IMR-90 (cell line): Measurements from ENCODE around the gene HNRNPM.

Source experiments
- FOS ChIP-seq: fragments of 150-350 bp; IDR thresholded peaks from 2 replicates; pipeline ENCODE4 v1.6.1; 2016; ENCODE audit warnings: low read depth, low read length
- MAZ ChIP-seq: IDR thresholded peaks from 2 replicates; pipeline ENCODE4 v1.6.1; 2012; ENCODE audit warnings: low read depth, mild to moderate bottlenecking, low read length, improper control_type of control experiment, moderate library complexity, borderline replicate concordance
- NFE2L2 ChIP-seq: fragments of 150-350 bp; IDR thresholded peaks from 2 replicates; pipeline ENCODE4 v1.6.1; 2016; ENCODE audit warnings: low read depth, mild to moderate bottlenecking, low read length
- POLR2A ChIP-seq: IDR thresholded peaks from 2 replicates; pipeline ENCODE4 v1.6.1; 2012; ENCODE audit warnings: mild to moderate bottlenecking, low read depth, low read length
- RAD21 ChIP-seq: IDR thresholded peaks from 2 replicates; pipeline ENCODE4 v1.6.1; 2012; ENCODE audit warnings: low read length, improper control_type of control experiment
- RCOR1 ChIP-seq: IDR thresholded peaks from 2 replicates; pipeline ENCODE4 v1.6.1; 2012; ENCODE audit warnings: mild to moderate bottlenecking, low read length, improper control_type of control experiment; ENCODE audit not compliant: insufficient replicate concordance
- RFX5 ChIP-seq: IDR thresholded peaks from 2 replicates; pipeline ENCODE4 v1.8.0; 2012; ENCODE audit warnings: low read depth, mild to moderate bottlenecking, low read length, moderate library complexity
- SMC3 ChIP-seq: fragments of 150-350 bp; IDR thresholded peaks from 2 replicates; pipeline ENCODE4 v1.6.1; 2016; ENCODE audit warnings: low read depth, mild to moderate bottlenecking, antibody characterized with exemption, low read length, moderate library complexity
- TF ChIP-seq, protein P1 (sequence below): conservative IDR thresholded peaks from 2 replicates; pipeline ENCODE4 v1.5.1; 2012; ENCODE audit warnings: mild to moderate bottlenecking, low read depth, low read length, improper control_type of control experiment
- TF ChIP-seq, protein P2 (sequence below): fragments of 150-350 bp; IDR thresholded peaks from 2 replicates; pipeline ENCODE4 v1.6.1; 2017; ENCODE audit warnings: mild to moderate bottlenecking, antibody characterized with exemption, low read length, low read depth

- TF ChIP-seq, protein P1, sequence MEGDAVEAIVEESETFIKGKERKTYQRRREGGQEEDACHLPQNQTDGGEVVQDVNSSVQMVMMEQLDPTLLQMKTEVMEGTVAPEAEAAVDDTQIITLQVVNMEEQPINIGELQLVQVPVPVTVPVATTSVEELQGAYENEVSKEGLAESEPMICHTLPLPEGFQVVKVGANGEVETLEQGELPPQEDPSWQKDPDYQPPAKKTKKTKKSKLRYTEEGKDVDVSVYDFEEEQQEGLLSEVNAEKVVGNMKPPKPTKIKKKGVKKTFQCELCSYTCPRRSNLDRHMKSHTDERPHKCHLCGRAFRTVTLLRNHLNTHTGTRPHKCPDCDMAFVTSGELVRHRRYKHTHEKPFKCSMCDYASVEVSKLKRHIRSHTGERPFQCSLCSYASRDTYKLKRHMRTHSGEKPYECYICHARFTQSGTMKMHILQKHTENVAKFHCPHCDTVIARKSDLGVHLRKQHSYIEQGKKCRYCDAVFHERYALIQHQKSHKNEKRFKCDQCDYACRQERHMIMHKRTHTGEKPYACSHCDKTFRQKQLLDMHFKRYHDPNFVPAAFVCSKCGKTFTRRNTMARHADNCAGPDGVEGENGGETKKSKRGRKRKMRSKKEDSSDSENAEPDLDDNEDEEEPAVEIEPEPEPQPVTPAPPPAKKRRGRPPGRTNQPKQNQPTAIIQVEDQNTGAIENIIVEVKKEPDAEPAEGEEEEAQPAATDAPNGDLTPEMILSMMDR = no peak
- TF ChIP-seq POLR2A (no peak), RAD21 (no peak), NFE2L2 (no peak), SMC3 (no peak), RFX5 (no peak), FOS (no peak), MAZ (no peak), RCOR1 (no peak)
- TF ChIP-seq, protein P2, sequence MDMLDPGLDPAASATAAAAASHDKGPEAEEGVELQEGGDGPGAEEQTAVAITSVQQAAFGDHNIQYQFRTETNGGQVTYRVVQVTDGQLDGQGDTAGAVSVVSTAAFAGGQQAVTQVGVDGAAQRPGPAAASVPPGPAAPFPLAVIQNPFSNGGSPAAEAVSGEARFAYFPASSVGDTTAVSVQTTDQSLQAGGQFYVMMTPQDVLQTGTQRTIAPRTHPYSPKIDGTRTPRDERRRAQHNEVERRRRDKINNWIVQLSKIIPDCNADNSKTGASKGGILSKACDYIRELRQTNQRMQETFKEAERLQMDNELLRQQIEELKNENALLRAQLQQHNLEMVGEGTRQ = no peak
Observed at GRCh38 chr19:8515317-8515716, 70.5 kb downstream of the HNRNPM start.
